NOMO-1 (cell line): Measurements from ENCODE around the gene MGRN1.

Experiments used
- DNase-seq, 2 experiments: peaks; one replicate each; lab custom pipeline; 2025; ENCODE audit not compliant: unreplicated experiment in 2 of 2; lab: John Stamatoyannopoulos, UW

MGRN1 gene

GRCh38 chr16:4695473-4696171 lies 71.0 kb downstream of the MGRN1 start:
- DNase-seq = no peak

DNA sequence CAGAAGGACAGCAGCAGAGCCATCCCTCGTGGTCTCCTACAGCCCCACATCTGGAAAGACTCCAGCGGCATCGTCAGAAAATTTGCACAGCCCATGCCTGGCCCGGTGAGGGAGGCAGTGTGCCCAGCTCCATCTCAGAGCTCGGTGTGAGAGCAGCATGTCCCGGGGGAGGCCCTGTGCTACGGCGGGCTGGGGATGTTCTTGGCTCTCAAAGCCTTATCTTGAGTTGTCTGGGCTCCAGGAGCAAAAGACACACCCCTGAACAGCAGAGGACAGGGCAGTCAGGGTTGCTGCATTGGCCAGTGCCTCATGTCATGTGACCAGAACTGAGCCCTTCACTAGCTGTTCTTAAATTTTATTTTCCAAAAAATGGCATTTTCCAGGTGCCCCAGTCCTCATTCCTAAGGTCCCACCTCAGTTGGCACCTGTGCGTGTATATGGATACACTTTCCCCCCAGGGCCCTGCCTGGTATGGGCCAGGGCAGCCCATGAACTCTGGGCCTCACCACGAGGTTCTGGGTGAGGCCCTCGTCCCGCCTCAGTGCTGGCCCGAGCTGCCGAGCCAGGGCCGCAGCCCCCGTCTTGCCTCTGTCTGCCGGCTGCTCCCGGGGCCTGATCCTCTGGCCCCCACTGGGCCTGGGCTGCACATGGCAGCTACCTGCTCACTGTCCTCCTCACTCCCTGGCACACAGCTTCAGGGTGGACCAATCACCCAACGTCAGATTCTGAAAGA lies 71.7 kb downstream of the MGRN1 start:
- no peak for DNase-seq

- no peak for DNase-seq
Observed at GRCh38 chr16:4696905-4697847, 72.5 kb downstream of the MGRN1 start.

GRCh38 chr16:4697848-4698291 lies 73.2 kb downstream of the MGRN1 start:
- no peak for DNase-seq

GRCh38 chr16:4698321-4699045 lies 73.9 kb downstream of the MGRN1 start:
- DNase-seq = no peak

GRCh38 chr16:4699046-4699556 lies 74.5 kb downstream of the MGRN1 start:
- DNase-seq = no peak

- DNase-seq = no peak
Observed at GRCh38 chr16:4700380-4700996, 75.9 kb downstream of the MGRN1 start.

DNA sequence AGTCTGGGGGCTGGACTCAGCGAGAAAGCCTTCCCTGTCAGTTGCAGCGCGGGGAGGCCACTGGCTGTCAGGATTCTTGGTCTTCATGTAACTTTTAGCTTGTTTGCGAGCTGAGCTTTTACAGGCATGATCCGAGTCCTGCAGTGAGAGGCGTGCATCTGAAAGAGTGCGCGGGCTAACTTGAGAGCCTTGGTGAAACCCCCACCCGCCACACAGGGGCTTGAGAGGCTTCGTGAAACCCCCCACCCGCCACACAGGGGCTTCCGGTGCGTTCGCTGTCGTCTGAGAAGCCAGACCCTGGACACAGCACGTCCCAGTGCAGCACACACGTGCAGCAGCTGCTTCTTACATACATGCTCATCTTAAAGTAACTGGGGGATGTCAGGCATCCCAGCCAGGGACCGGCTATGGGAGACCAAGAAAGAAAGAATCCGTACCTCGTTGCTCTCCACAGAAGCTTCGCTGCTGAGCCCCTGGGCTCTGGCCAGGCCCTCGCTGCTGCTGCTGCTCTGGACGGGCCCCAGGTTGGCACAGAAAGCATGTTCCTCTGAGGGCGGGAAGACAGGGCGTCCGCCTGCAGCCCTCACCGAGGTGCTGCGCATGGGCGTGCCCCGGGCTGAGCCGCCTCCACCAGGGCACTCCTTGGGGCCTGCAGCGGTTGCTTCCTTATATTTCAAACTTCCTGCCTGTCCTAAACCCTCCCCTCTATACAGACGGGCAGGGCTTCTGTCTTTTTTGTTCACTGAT lies 76.5 kb downstream of the MGRN1 start:
- DNase-seq = no peak

GRCh38 chr16:4701791-4702465 lies 77.3 kb downstream of the MGRN1 start:
- no peak for DNase-seq

GRCh38 chr16:4702466-4702808 lies 77.8 kb downstream of the MGRN1 start:
- no peak for DNase-seq

DNA sequence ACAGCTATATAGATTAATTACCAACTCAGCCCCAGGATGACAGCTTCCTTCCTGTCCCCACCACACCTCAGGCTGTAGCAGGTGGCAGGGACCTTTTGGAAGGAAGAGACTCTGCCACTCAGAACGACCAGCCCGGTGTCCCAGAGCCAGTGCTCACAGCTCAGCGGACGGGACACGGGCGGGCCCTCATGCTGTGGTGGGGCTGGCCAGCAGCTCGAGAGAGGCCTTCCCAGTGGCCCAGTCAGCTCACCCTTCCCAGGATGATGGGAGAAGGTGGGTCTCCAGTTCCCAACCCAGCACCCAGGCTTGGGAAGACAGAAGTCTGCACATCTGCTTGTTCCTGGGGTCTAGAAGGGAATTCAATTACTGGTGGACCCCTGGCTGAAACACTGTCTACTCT lies 79.3 kb downstream of the MGRN1 start:
- no peak for DNase-seq

- DNase-seq = no peak
Observed at GRCh38 chr16:4704491-4704890, 79.9 kb downstream of the MGRN1 start.

- no peak for DNase-seq
Observed at GRCh38 chr16:4704913-4705312, 80.3 kb downstream of the MGRN1 start.

DNA sequence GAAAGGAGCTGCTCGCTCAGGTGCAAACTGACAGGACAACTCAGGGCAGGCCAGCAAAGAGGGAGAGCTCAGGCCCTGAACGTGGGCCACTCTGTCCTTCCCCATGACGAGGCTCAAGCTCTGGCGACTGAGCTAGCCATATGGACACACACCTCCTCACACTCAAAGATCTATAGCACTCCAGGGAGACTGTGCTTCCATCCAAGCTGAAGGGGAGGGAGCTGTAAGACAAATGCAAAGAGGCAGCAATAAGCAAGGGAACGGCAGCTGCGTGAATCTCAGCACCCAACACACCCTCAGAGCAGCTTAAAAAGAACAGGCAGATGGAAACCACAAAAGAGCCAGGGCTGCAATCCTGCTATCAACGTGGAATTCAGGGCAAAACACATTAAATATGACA lies 82.2 kb downstream of the MGRN1 start:
- DNase-seq = no peak

GRCh38 chr16:4709481-4709880 lies 84.9 kb downstream of the MGRN1 start:
- no peak for DNase-seq

GRCh38 chr16:4713663-4714501 lies 89.3 kb downstream of the MGRN1 start:
- DNase-seq = no peak

DNA sequence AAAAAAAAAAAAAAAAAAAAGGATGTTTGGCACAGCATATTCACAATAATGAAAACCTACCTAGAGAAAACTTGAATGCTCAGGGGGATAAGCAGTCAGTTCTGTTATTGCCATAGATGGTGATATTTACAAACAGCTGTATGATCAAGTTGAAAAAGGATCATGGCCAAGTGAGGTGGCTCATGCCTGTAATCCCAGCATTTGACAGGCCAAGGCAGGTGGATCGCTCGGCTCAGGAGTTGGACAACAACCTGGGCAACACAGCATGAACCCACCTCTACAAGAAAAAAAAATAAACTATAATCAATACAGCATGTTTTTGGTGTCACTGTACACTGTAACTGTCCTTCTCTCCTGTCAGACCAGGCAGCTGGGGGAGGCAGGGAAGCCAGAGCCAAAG lies 90.4 kb downstream of the MGRN1 start:
- DNase-seq = no peak

GRCh38 chr16:4718466-4718865 lies 93.8 kb downstream of the MGRN1 start:
- no peak for DNase-seq
